HepG2 (cell line): Measurements from ENCODE around the gene NFE2L1. TPM values are rescaled to one million over a fixed set of nuclear protein-coding genes. Genes with fewer than 3 reads are reported as not detected.

Experiments
- CBX2 ChIP-seq, 2 experiments: fragments of 200-600 bp in 1 of 2; sonication (generic); formaldehyde crosslinking in 1 of 2; IDR thresholded peaks; 2 replicates each; pipeline versions ENCODE4 v1.7.0 to v1.8.1; 2018 to 2022; ENCODE audit warnings: low read depth in 2 of 2, low read length in 1 of 2, mild to moderate bottlenecking in 1 of 2, missing genetic modification reagents in 1 of 2
- CENPT ChIP-seq: sonication (generic); formaldehyde crosslinking; IDR thresholded peaks from 2 replicates; pipeline ENCODE4 v1.8.0; 2022; ENCODE audit warnings: low read depth, mild to moderate bottlenecking, moderate library complexity, missing genetic modification reagents
- CHD4 ChIP-seq: fragments of 200-600 bp; sonication (generic); IDR thresholded peaks from 2 replicates; pipeline ENCODE4 v1.7.0; 2017; ENCODE audit warnings: mild to moderate bottlenecking, low read length, borderline replicate concordance
- KDM5B ChIP-seq: sonication (generic); formaldehyde crosslinking; IDR thresholded peaks from 2 replicates; pipeline ENCODE4 v1.4.0; 2020; ENCODE audit warnings: missing genetic modification reagents, mild to moderate bottlenecking, borderline replicate concordance
- KLF6 ChIP-seq: IDR thresholded peaks from 2 replicates; pipeline ENCODE4 v1.8.0; 2016; ENCODE audit warnings: missing biosample characterization, missing genetic modification reagents
- NKX3-1 ChIP-seq: sonication (generic); formaldehyde crosslinking; IDR thresholded peaks from 2 replicates; pipeline ENCODE4 v1.5.0; 2020; ENCODE audit warnings: missing genetic modification reagents
- NRL ChIP-seq: sonication (generic); formaldehyde crosslinking; IDR thresholded peaks from 2 replicates; pipeline ENCODE4 v1.5.0; 2020; ENCODE audit warnings: missing genetic modification reagents, mild to moderate bottlenecking, moderate library complexity, borderline replicate concordance
- POLR2G ChIP-seq: fragments of 200-400 bp; formaldehyde crosslinking; IDR thresholded peaks from 2 replicates; pipeline ENCODE4 v1.6.1; 2018; ENCODE audit warnings: mild to moderate bottlenecking, low read depth, low read length, moderate library complexity
- SRF ChIP-seq: IDR thresholded peaks from 2 replicates; pipeline ENCODE4 v1.6.1; 2011; ENCODE audit warnings: mild to moderate bottlenecking, low read depth, low read length, moderate library complexity
- ZC3H13 ChIP-seq: sonication (generic); formaldehyde crosslinking; IDR thresholded peaks from 2 replicates; pipeline ENCODE4 v1.8.1; 2023; ENCODE audit warnings: mild to moderate bottlenecking, missing genetic modification reagents, moderate library complexity
- ZFP90 ChIP-seq: sonication (generic); formaldehyde crosslinking; IDR thresholded peaks from 2 replicates; pipeline ENCODE4 v1.8.0; 2022; ENCODE audit warnings: missing genetic modification reagents, mild to moderate bottlenecking, inconsistent platforms, borderline replicate concordance
- ZNF282 ChIP-seq: fragments of 450-650 bp; IDR thresholded peaks from 2 replicates; pipeline ENCODE4 v1.6.1; 2018; ENCODE audit not compliant: partially characterized antibody
- ZNF703 ChIP-seq: sonication (generic); formaldehyde crosslinking; IDR thresholded peaks from 2 replicates; pipeline ENCODE4 v1.5.1; 2020; ENCODE audit warnings: missing genetic modification reagents, mild to moderate bottlenecking, moderate library complexity, borderline replicate concordance
- ZNF737 ChIP-seq: sonication (generic); formaldehyde crosslinking; IDR thresholded peaks from 2 replicates; pipeline ENCODE4 v1.5.0; 2020; ENCODE audit warnings: missing genetic modification reagents, mild to moderate bottlenecking, borderline replicate concordance
- polyA plus RNA-seq, 8 experiments: library from polyadenylated mRNA; depleted of rRNA in 3 of 8; stranded (reverse) in 7 of 8; unstranded in 1 of 8; fragments of >200 nt; fragmentation: Illumina TruSeq in 4 of 8; extraction: Trizol in 4 of 8; gene quantifications; 2 replicates each; pipeline versions ENCODE4 v1.2.1 to v1.2.3, GENCODE V29; 2011 to 2016; ENCODE audit warnings: low read depth in 4 of 8, missing spikeins in 1 of 8, mixed read lengths in 1 of 8; ENCODE audit not compliant: insufficient read depth in 1 of 8
- total RNA-seq, 5 experiments: library from RNA; depleted of rRNA; stranded (reverse); fragments of >200 nt; fragmentation: Illumina TruSeq; extraction: Trizol; gene quantifications; 2 replicates each; pipeline ENCODE4 v1.2.3, GENCODE V29; 2016; ENCODE audit warnings: low read depth in 1 of 5
- TF ChIP-seq, protein P1 (sequence below): conservative IDR thresholded peaks from 2 replicates; pipeline ENCODE4 v1.6.1; 2018; ENCODE audit warnings: missing genetic modification reagents
- TF ChIP-seq, protein P2 (sequence below): IDR thresholded peaks from 2 replicates; pipeline ENCODE4 v1.6.1; 2018; ENCODE audit warnings: missing genetic modification reagents, mild to moderate bottlenecking, missing compliant biosample characterization
- TF ChIP-seq, protein P3 (sequence below): sonication (generic); formaldehyde crosslinking; conservative IDR thresholded peaks from 2 replicates; pipeline ENCODE4 v1.5.0; 2020; ENCODE audit warnings: missing genetic modification reagents
- TF ChIP-seq, protein P4 (sequence below): IDR thresholded peaks from 2 replicates; pipeline ENCODE4 v1.6.1; 2016
- TF ChIP-seq, protein P5 (sequence below): sonication (generic); formaldehyde crosslinking; IDR thresholded peaks from 2 replicates; pipeline ENCODE4 v1.4.0; 2020; ENCODE audit warnings: mild to moderate bottlenecking, missing genetic modification reagents, borderline replicate concordance

NFE2L1 gene
- total and polyA plus RNA-seq, 2 of the 13 experiments (the other 11 are each of a cell fraction or from before 2014, with no cell fraction given) = 67.0 to 234 TPM

DNA sequence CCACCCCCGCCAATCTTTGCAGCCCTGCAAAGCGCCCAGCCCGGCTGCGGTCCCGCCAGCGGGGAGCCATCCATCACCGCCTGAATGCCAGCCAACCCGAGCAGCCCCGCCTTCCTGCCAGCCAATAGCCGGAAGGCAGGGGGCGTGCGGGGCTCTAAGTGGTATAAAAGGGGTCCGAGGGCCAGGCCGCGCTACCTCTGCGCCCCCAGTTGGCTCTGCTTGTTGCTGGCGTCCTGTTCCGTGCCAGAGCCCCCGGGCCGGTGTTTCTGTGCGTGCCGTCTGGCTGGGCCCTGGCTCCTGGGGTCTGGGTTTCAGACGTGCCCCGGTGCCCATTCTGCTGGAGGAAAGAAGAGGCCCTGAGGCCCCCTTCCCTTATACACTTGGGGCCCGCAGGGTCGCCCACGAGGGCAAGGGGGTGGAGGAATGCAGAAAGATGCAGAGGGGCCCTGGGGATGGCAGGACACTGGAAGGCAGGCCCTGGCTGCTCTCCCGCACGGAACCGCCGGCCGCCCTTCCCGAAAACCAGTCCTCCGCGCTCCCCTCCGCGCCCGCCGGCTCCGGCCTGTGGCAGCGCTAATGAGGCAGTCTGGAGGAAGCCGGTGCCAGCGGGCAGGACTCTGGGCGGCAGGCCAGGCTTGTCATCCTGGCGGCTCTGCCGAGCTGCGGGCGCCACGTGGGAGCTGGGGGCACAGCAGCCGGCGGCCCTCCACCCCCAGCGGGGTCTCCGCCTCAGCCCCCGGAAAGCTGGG, 24.6 kb upstream of the NFE2L1 start (continued):
- TF ChIP-seq, protein P1, sequence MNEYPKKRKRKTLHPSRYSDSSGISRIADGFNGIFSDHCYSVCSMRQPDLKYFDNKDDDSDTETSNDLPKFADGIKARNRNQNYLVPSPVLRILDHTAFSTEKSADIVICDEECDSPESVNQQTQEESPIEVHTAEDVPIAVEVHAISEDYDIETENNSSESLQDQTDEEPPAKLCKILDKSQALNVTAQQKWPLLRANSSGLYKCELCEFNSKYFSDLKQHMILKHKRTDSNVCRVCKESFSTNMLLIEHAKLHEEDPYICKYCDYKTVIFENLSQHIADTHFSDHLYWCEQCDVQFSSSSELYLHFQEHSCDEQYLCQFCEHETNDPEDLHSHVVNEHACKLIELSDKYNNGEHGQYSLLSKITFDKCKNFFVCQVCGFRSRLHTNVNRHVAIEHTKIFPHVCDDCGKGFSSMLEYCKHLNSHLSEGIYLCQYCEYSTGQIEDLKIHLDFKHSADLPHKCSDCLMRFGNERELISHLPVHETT (CRISPR knock-in tag) = 0 out of 2 replicates have a peak, but pooled peaks have one; percentile 40
- no peak for TF ChIP-seq CENPT (CRISPR knock-in tag)
- no peak for TF ChIP-seq ZNF703 (CRISPR knock-in tag)
- no peak for TF ChIP-seq ZFP90
- no peak for TF ChIP-seq NRL (CRISPR knock-in tag)
- TF ChIP-seq, protein P2, sequence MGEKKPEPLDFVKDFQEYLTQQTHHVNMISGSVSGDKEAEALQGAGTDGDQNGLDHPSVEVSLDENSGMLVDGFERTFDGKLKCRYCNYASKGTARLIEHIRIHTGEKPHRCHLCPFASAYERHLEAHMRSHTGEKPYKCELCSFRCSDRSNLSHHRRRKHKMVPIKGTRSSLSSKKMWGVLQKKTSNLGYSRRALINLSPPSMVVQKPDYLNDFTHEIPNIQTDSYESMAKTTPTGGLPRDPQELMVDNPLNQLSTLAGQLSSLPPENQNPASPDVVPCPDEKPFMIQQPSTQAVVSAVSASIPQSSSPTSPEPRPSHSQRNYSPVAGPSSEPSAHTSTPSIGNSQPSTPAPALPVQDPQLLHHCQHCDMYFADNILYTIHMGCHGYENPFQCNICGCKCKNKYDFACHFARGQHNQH (CRISPR knock-in tag) = no peak
- no peak for TF ChIP-seq CBX2 (IDR thresholded peaks at IDR 0.05; ENCODE audit: low read depth, low read length)
- TF ChIP-seq CBX2 (CRISPR knock-in tag; IDR thresholded peaks at IDR 0.05; ENCODE audit: low read depth) = no peak
- TF ChIP-seq SRF = no peak
- no peak for TF ChIP-seq ZC3H13 (CRISPR knock-in tag)
- TF ChIP-seq ZNF282 = no peak
- TF ChIP-seq KLF6 (CRISPR knock-in tag) = 0 out of 2 replicates have a peak, but pooled peaks have one; percentile 6
- TF ChIP-seq, protein P3, sequence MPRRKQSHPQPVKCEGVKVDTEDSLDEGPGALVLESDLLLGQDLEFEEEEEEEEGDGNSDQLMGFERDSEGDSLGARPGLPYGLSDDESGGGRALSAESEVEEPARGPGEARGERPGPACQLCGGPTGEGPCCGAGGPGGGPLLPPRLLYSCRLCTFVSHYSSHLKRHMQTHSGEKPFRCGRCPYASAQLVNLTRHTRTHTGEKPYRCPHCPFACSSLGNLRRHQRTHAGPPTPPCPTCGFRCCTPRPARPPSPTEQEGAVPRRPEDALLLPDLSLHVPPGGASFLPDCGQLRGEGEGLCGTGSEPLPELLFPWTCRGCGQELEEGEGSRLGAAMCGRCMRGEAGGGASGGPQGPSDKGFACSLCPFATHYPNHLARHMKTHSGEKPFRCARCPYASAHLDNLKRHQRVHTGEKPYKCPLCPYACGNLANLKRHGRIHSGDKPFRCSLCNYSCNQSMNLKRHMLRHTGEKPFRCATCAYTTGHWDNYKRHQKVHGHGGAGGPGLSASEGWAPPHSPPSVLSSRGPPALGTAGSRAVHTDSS = no peak
- peak; percentile 39; the same call in 1 of the 2 replicates for TF ChIP-seq KDM5B (CRISPR knock-in tag)
- TF ChIP-seq, protein P4, sequence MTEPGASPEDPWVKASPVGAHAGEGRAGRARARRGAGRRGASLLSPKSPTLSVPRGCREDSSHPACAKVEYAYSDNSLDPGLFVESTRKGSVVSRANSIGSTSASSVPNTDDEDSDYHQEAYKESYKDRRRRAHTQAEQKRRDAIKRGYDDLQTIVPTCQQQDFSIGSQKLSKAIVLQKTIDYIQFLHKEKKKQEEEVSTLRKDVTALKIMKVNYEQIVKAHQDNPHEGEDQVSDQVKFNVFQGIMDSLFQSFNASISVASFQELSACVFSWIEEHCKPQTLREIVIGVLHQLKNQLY (CRISPR knock-in tag) = no peak
- no peak for TF ChIP-seq POLR2G
- no peak for TF ChIP-seq CHD4
- no peak for TF ChIP-seq NKX3-1 (CRISPR knock-in tag)
- TF ChIP-seq, protein P5, sequence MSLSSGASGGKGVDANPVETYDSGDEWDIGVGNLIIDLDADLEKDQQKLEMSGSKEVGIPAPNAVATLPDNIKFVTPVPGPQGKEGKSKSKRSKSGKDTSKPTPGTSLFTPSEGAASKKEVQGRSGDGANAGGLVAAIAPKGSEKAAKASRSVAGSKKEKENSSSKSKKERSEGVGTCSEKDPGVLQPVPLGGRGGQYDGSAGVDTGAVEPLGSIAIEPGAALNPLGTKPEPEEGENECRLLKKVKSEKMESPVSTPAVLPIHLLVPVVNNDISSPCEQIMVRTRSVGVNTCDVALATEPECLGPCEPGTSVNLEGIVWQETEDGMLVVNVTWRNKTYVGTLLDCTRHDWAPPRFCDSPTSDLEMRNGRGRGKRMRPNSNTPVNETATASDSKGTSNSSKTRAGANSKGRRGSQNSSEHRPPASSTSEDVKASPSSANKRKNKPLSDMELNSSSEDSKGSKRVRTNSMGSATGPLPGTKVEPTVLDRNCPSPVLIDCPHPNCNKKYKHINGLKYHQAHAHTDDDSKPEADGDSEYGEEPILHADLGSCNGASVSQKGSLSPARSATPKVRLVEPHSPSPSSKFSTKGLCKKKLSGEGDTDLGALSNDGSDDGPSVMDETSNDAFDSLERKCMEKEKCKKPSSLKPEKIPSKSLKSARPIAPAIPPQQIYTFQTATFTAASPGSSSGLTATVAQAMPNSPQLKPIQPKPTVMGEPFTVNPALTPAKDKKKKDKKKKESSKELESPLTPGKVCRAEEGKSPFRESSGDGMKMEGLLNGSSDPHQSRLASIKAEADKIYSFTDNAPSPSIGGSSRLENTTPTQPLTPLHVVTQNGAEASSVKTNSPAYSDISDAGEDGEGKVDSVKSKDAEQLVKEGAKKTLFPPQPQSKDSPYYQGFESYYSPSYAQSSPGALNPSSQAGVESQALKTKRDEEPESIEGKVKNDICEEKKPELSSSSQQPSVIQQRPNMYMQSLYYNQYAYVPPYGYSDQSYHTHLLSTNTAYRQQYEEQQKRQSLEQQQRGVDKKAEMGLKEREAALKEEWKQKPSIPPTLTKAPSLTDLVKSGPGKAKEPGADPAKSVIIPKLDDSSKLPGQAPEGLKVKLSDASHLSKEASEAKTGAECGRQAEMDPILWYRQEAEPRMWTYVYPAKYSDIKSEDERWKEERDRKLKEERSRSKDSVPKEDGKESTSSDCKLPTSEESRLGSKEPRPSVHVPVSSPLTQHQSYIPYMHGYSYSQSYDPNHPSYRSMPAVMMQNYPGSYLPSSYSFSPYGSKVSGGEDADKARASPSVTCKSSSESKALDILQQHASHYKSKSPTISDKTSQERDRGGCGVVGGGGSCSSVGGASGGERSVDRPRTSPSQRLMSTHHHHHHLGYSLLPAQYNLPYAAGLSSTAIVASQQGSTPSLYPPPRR (CRISPR knock-in tag) = no peak
- TF ChIP-seq ZNF737 (CRISPR knock-in tag) = no peak
